Measurements from ENCODE around the gene IL1RAPL1.

The IL1RAPL1 gene

GRCh38 chrX:28586981-28587551 lies at the start of gene IL1RAPL1:
Gene IL1RAPL1, plus strand, starts transcription at chrX:28587446.
- no peak for DNase-seq

- no peak for DNase-seq
These were observed 44.5 kb upstream of the IL1RAPL1 start for GRCh38 chrX:28542791-28543190.

GRCh38 chrX:28549838-28550237 lies 37.4 kb upstream of the IL1RAPL1 start:
- DNase-seq: no peak

GRCh38 chrX:28550331-28550872 lies 36.8 kb upstream of the IL1RAPL1 start:
- no peak for DNase-seq

- no peak for DNase-seq
These were observed 34.9 kb upstream of the IL1RAPL1 start for GRCh38 chrX:28552322-28552721.

GRCh38 chrX:28552882-28553829 lies 34.1 kb upstream of the IL1RAPL1 start:
- no peak for DNase-seq

- DNase-seq: no peak
These were observed 11.1 kb upstream of the IL1RAPL1 start for GRCh38 chrX:28576117-28576516.

- no peak for DNase-seq
These were observed 5.7 kb upstream of the IL1RAPL1 start for GRCh38 chrX:28581522-28581921.

- no peak for DNase-seq
These were observed 4.7 kb upstream of the IL1RAPL1 start for GRCh38 chrX:28582511-28582910.

- DNase-seq: no peak
These were observed 3.2 kb upstream of the IL1RAPL1 start for GRCh38 chrX:28584025-28584424.

GRCh38 chrX:28585767-28586166 lies 1.5 kb upstream of the IL1RAPL1 start:
- DNase-seq: no peak

- DNase-seq: no peak
These were observed 960 bp upstream of the IL1RAPL1 start for GRCh38 chrX:28586286-28586685.

GRCh38 chrX:28589046-28589445 lies 1.8 kb downstream of the IL1RAPL1 start:
- no peak for DNase-seq

- DNase-seq: no peak
These were observed 3.1 kb downstream of the IL1RAPL1 start for GRCh38 chrX:28590396-28590795.

- DNase-seq: no peak
These were observed 4.3 kb downstream of the IL1RAPL1 start for GRCh38 chrX:28591542-28591941.

GRCh38 chrX:28595346-28595745 lies 8.1 kb downstream of the IL1RAPL1 start:
- no peak for DNase-seq

GRCh38 chrX:28599957-28600356 lies 12.7 kb downstream of the IL1RAPL1 start:
- no peak for DNase-seq

GRCh38 chrX:28609003-28609402 lies 21.8 kb downstream of the IL1RAPL1 start:
- no peak for DNase-seq

- DNase-seq: no peak
These were observed 22.8 kb downstream of the IL1RAPL1 start for GRCh38 chrX:28609917-28610613.

- DNase-seq: no peak
These were observed 23.5 kb downstream of the IL1RAPL1 start for GRCh38 chrX:28610746-28611145.

- DNase-seq: no peak
These were observed 26.3 kb downstream of the IL1RAPL1 start for GRCh38 chrX:28613558-28613957.

GRCh38 chrX:28625223-28625622 lies 38.0 kb downstream of the IL1RAPL1 start:
- no peak for DNase-seq

- no peak for DNase-seq
These were observed 39.3 kb downstream of the IL1RAPL1 start for GRCh38 chrX:28626515-28626914.
